HEK293T (cell line): ENCODE data around the gene FAXDC2.

Source experiments
- CTCF ChIA-PET: fragments of 350-600 bp; formaldehyde crosslinking; extraction: SDS; loops from one replicate; lab custom pipeline; 2021; ENCODE audit warnings: antibody characterized with exemption, inconsistent platforms; lab: Yijun Ruan, JAX
- POLR2A ChIA-PET: fragments of 350-600 bp; formaldehyde crosslinking; extraction: SDS; loops from one replicate; lab custom pipeline; 2020; ENCODE audit warnings: antibody characterized with exemption, inconsistent platforms; lab: Yijun Ruan, JAX
- DNase-seq: peaks from one replicate; pipeline ENCODE4 v3.0.0; 2012; ENCODE audit warnings: mixed read lengths; ENCODE audit errors: extremely low spot score
- ARNT ChIP-seq: fragments of 450-650 bp; IDR thresholded peaks from 2 replicates; pipeline ENCODE4 v1.6.1; 2017; ENCODE audit warnings: mild to moderate bottlenecking
- BHLHE40 ChIP-seq: fragments of 450-650 bp; IDR thresholded peaks from 2 replicates; pipeline ENCODE4 v1.6.1; 2016; ENCODE audit warnings: mild to moderate bottlenecking, moderate library complexity, borderline replicate concordance
- CTBP1 ChIP-seq: fragments of 450-650 bp; IDR thresholded peaks from 2 replicates; pipeline ENCODE4 v1.6.1; 2016; ENCODE audit warnings: borderline replicate concordance
- ELF4 ChIP-seq: fragments of 450-650 bp; IDR thresholded peaks from 2 replicates; pipeline ENCODE4 v1.6.1; 2017; ENCODE audit warnings: antibody characterized with exemption
- FOXA1 ChIP-seq: fragments of 450-650 bp; IDR thresholded peaks from 2 replicates; pipeline ENCODE4 v1.6.1; 2016; ENCODE audit warnings: mild to moderate bottlenecking
- FOXK2 ChIP-seq: fragments of 450-650 bp; IDR thresholded peaks from 2 replicates; pipeline ENCODE4 v1.6.1; 2016; ENCODE audit warnings: mild to moderate bottlenecking
- FOXM1 ChIP-seq: fragments of 450-650 bp; IDR thresholded peaks from 2 replicates; pipeline ENCODE4 v1.6.1; 2017; ENCODE audit warnings: mild to moderate bottlenecking, borderline replicate concordance
- HDGF ChIP-seq: fragments of 450-650 bp; IDR thresholded peaks from 2 replicates; pipeline ENCODE4 v1.6.1; 2017; ENCODE audit warnings: antibody characterized with exemption, borderline replicate concordance
- L3MBTL2 ChIP-seq: fragments of 450-650 bp; conservative IDR thresholded peaks from 2 replicates; pipeline ENCODE4 v1.6.1; 2016; ENCODE audit warnings: mild to moderate bottlenecking
- LEF1 ChIP-seq: fragments of 450-650 bp; IDR thresholded peaks from 2 replicates; pipeline ENCODE4 v1.6.1; 2017; ENCODE audit warnings: mild to moderate bottlenecking, borderline replicate concordance
- NFRKB ChIP-seq: fragments of 450-650 bp; IDR thresholded peaks from 2 replicates; pipeline ENCODE4 v1.6.1; 2016; ENCODE audit warnings: mild to moderate bottlenecking, moderate library complexity
- PKNOX1 ChIP-seq: fragments of 450-650 bp; IDR thresholded peaks from 2 replicates; pipeline ENCODE4 v1.6.1; 2016
- SP1 ChIP-seq: fragments of 450-650 bp; IDR thresholded peaks from 2 replicates; pipeline ENCODE4 v1.6.1; 2017
- SUZ12 ChIP-seq: fragments of 450-650 bp; IDR thresholded peaks from 2 replicates; pipeline ENCODE4 v1.6.1; 2016; ENCODE audit warnings: mild to moderate bottlenecking
- TARDBP ChIP-seq: fragments of 450-650 bp; IDR thresholded peaks from 2 replicates; pipeline ENCODE4 v1.6.1; 2016
- ZNF384 ChIP-seq: fragments of 450-650 bp; IDR thresholded peaks from 2 replicates; pipeline ENCODE4 v1.6.1; 2016

Gene FAXDC2

DNA sequence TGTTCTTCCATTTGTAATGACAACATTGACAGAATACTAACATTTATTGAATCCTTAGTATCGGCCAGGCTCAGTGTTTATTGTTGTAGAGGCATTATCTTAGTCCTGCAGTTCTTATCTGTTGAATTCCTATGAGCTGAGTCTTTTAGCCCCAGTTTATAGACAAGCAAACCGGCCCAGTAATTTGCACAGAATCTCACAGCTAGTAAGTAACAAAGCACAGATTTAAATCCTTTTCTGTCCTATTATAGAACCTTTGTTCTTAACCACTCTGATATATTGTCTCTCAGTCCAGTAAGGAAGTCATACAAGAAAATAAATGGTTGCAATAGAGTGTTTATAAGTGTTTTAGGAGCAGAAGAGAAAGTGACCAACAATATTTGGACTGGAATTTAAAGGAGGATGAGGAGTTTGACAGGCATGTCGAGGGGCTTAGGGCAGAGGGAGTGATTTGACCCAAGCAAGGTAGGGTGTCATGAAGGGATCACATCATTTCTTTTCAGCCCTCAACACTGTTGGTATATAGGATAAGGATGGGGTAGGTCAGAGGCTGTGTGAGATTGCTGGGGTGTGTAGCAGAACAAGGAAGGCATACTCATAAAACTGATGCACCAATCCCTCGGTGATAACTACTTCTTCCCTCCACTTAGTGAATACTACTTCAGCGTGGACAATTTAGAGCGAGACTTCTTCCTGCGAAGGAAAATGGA, 55.7 kb downstream of the FAXDC2 start:
- POLR2A ChIA-PET = no interaction called here
- DNase-seq = no peak
- CTCF ChIA-PET = no interaction called here
- TF ChIP-seq SP1 = no peak
- no peak for TF ChIP-seq ELF4
- TF ChIP-seq LEF1 = no peak
- TF ChIP-seq ARNT = no peak
- TF ChIP-seq ZNF384 = no peak
- no peak for TF ChIP-seq HDGF
- no peak for TF ChIP-seq FOXM1
- TF ChIP-seq PKNOX1 = no peak

GRCh38 chr5:154793599-154794524, 56.5 kb downstream of the FAXDC2 start:
- CTCF ChIA-PET = no interaction called here
- POLR2A ChIA-PET = interaction anchor here (1.0 kb wide), 1 partner anchor 35 kb away, joined by 3 read pairs; no protein-coding TSS in a partner anchor
- no peak for TF ChIP-seq PKNOX1
- no peak for TF ChIP-seq CTBP1
- TF ChIP-seq ARNT = no peak
- TF ChIP-seq LEF1 = no peak
- TF ChIP-seq SUZ12 = no peak
- TF ChIP-seq TARDBP = no peak
- no peak for TF ChIP-seq NFRKB
- DNase-seq = no peak

GRCh38 chr5:154791535-154791934, 58.9 kb downstream of the FAXDC2 start:
- POLR2A ChIA-PET = no interaction called here
- TF ChIP-seq L3MBTL2 (no peak), LEF1 (no peak)
- CTCF ChIA-PET = no interaction called here
- no peak for DNase-seq

GRCh38 chr5:154788212-154788611, 62.2 kb downstream of the FAXDC2 start:
- no peak for DNase-seq
- no peak for TF ChIP-seq BHLHE40
- no peak for TF ChIP-seq NFRKB
- no peak for TF ChIP-seq L3MBTL2
- TF ChIP-seq CTBP1 = no peak
- CTCF ChIA-PET = no interaction called here
- POLR2A ChIA-PET = no interaction called here

DNA sequence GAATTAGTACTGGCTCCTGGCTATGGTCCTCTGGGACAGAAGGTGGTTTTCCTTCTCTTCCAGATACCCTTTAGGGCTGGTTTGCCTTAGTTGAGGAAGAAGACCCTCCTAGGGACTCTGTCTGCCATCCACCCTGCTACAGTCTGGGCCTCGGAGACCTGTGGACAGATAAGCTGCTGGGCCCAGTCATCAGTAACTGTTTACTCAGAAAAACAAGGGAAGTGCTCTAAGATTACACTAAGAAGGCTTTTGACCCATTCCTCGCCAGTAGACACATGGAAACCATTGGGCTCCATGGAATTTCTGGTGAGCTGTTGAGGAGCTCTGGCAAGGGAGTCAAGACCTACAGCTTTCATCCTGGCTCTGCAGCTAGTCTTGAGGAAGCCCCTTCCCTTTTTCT, 64.0 kb downstream of the FAXDC2 start:
- TF ChIP-seq ZNF384 = no peak
- TF ChIP-seq FOXM1 = no peak
- TF ChIP-seq ELF4 = no peak
- no peak for TF ChIP-seq HDGF
- no peak for TF ChIP-seq ARNT
- no peak for TF ChIP-seq SP1
- TF ChIP-seq SUZ12 = no peak
- TF ChIP-seq LEF1 = no peak
- no peak for TF ChIP-seq BHLHE40
- no peak for TF ChIP-seq FOXK2
- TF ChIP-seq NFRKB = no peak
- no peak for TF ChIP-seq TARDBP
- TF ChIP-seq PKNOX1 = no peak
- no peak for TF ChIP-seq FOXA1
- no peak for TF ChIP-seq CTBP1
- no peak for TF ChIP-seq L3MBTL2
- CTCF ChIA-PET = no interaction called here
- POLR2A ChIA-PET = no interaction called here
- DNase-seq = no peak

DNA sequence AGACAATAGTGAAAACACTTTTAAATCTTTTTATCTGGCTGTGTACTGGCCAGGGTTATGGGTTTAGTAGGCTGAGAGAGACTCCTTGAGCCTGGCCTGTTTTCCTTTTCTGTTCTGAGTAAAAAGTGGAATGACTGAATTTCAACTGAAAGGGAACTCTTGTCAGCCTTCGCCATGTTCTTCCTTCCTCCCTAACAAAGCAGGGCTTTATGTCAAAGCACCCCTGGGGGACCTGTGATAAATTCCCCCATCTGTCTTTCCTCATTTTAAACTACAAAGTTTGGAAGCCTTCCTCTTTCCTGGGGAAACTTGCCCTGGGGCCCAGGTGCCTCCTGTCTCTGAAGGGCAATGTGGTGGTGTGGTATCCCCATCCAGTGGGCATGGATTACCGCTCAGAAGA, 65.5 kb downstream of the FAXDC2 start:
- ChIA-PET CTCF (no interaction called here), POLR2A (no interaction called here)
- no peak for DNase-seq
- no peak for TF ChIP-seq BHLHE40
- TF ChIP-seq NFRKB = no peak
- TF ChIP-seq HDGF = no peak
- TF ChIP-seq PKNOX1 = no peak
- no peak for TF ChIP-seq ZNF384
- TF ChIP-seq ARNT = no peak
- no peak for TF ChIP-seq ELF4
- TF ChIP-seq FOXA1 = no peak
- no peak for TF ChIP-seq SP1
